ENCODE data around the gene GTF2H4. TPM values are rescaled to one million over a fixed set of nuclear protein-coding genes. Genes with fewer than 3 reads are reported as not detected.
"Not testable (repeated sequence)": the region's sequence is repeated elsewhere in the genome, so short reads cannot be mapped to it uniquely, and the experiment has no call there.

GTF2H4 gene
- total RNA-seq, 1 donor from 2014 or later, result 67.2 TPM

GRCh38 chr6:30898750-30899360 lies 9.2 kb upstream of the GTF2H4 start:
- H3K4me1 Mint-ChIP-seq (ENCODE audit: low read depth, unreplicated experiment), result peaks cover 8% of the 10 kb centered on the region
- TF ChIP-seq CTCF (IDR thresholded peaks at IDR 0.05; ENCODE audit: partially characterized antibody, unreplicated experiment), result no peak
- peaks cover 7% of the 10 kb centered on the region for H3K27me3 Mint-ChIP-seq (ENCODE audit: unreplicated experiment)
- DNase-seq, result no peak
- no peak overlapping the region for H3K27ac Mint-ChIP-seq (ENCODE audit: unreplicated experiment)
- no peak overlapping the region for H3K4me3 Mint-ChIP-seq (ENCODE audit: unreplicated experiment)
- H3K36me3 Mint-ChIP-seq (ENCODE audit: unreplicated experiment), result peaks cover 6% of the 10 kb centered on the region
- peaks cover 5% of the 10 kb centered on the region for H3K9me3 Mint-ChIP-seq (ENCODE audit: unreplicated experiment)

- Mint-ChIP-seq H3K4me1 (ENCODE audit: low read depth, unreplicated experiment) (no peaks in the 10 kb centered on the region), H3K36me3 (ENCODE audit: unreplicated experiment) (no peaks in the 10 kb centered on the region), H3K27ac (ENCODE audit: unreplicated experiment) (no peak overlapping the region), H3K27me3 (ENCODE audit: unreplicated experiment) (peaks cover 2% of the 10 kb centered on the region), H3K4me3 (ENCODE audit: unreplicated experiment) (no peak overlapping the region), H3K9me3 (ENCODE audit: unreplicated experiment) (no peaks in the 10 kb centered on the region)
- no peak for DNase-seq
- TF ChIP-seq CTCF (IDR thresholded peaks at IDR 0.05; ENCODE audit: partially characterized antibody, unreplicated experiment), result no peak
Observed at GRCh38 chr6:30900863-30901417, 7.1 kb upstream of the GTF2H4 start.

- Mint-ChIP-seq H3K4me3 (ENCODE audit: unreplicated experiment) (no peak overlapping the region), H3K27me3 (ENCODE audit: unreplicated experiment) (peaks cover 2% of the 10 kb centered on the region), H3K4me1 (ENCODE audit: low read depth, unreplicated experiment) (no peaks in the 10 kb centered on the region), H3K9me3 (ENCODE audit: unreplicated experiment) (no peaks in the 10 kb centered on the region), H3K36me3 (ENCODE audit: unreplicated experiment) (no peaks in the 10 kb centered on the region), H3K27ac (ENCODE audit: unreplicated experiment) (no peak overlapping the region)
- no peak for DNase-seq
- TF ChIP-seq CTCF (IDR thresholded peaks at IDR 0.05; ENCODE audit: partially characterized antibody, unreplicated experiment), result no peak
Observed at GRCh38 chr6:30901436-30901835, 6.6 kb upstream of the GTF2H4 start.

- not testable (repeated sequence) for H3K27me3 Mint-ChIP-seq (ENCODE audit: unreplicated experiment); H3K4me3 Mint-ChIP-seq (ENCODE audit: unreplicated experiment); H3K27ac Mint-ChIP-seq (ENCODE audit: unreplicated experiment); H3K36me3 Mint-ChIP-seq (ENCODE audit: unreplicated experiment); H3K4me1 Mint-ChIP-seq (ENCODE audit: low read depth, unreplicated experiment); H3K9me3 Mint-ChIP-seq (ENCODE audit: unreplicated experiment); DNase-seq
Observed at GRCh38 chr6:30902196-30902595, 5.8 kb upstream of the GTF2H4 start.

- peaks cover 2% of the 10 kb centered on the region for H3K27me3 Mint-ChIP-seq (ENCODE audit: unreplicated experiment)
- H3K27ac Mint-ChIP-seq (ENCODE audit: unreplicated experiment), result no peak overlapping the region
- no peak for DNase-seq
- no peak overlapping the region for H3K4me3 Mint-ChIP-seq (ENCODE audit: unreplicated experiment)
- no peaks in the 10 kb centered on the region for H3K36me3 Mint-ChIP-seq (ENCODE audit: unreplicated experiment)
- H3K9me3 Mint-ChIP-seq (ENCODE audit: unreplicated experiment), result peaks cover 2% of the 10 kb centered on the region
- no peaks in the 10 kb centered on the region for H3K4me1 Mint-ChIP-seq (ENCODE audit: low read depth, unreplicated experiment)
- TF ChIP-seq CTCF (IDR thresholded peaks at IDR 0.05; ENCODE audit: partially characterized antibody, unreplicated experiment), result no peak
Observed at GRCh38 chr6:30902709-30903108, 5.3 kb upstream of the GTF2H4 start.

Measured in glutamatergic neuron (in vitro differentiated cells).